GM21367 (cell line): ENCODE measurements around the gene GGACT.
"Not testable (repeated sequence)": the region's sequence is repeated elsewhere in the genome, so short reads cannot be mapped to it uniquely, and the experiment has no call there.

Source experiments
- ATAC-seq: cut with Tn5 transposase; IDR thresholded peaks from one replicate; pipeline ENCODE4 v1.9.1; 2021; ENCODE audit not compliant: unreplicated experiment

The GGACT gene

DNA sequence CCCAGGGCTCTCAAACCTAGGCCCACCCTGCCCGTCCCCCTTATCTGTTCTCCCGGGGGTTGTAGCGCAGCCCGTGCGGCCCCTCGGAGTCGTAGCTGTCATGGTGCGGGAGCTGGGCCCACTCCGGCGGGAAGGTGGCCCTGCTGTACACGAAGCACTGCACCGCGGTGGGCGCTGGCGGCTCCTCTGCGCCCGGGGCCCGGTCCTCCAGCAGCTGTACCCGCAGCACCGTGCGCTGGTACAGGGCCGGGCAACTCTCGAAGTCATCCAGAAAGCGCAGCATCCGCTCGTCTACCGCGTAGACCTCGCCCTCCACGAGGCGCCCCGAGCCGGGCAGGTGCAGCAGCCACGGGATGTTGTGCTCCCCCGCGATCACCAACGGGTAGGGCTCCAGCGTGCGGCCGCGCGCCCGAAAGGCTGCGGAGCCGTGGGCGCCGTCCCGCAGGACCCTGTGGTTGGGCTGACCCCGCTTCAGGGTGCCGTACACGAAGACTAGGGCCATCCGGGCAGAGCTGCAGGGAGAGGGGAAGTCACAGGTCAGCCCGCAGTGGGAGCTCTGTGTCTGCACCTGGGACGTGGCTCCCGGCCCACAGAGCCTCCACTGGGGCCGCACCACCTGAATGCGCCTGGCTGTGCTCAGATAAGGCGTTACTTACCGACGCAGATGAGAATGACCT is 56.4 kb downstream of the GGACT start:
- no peak for ATAC-seq

DNA sequence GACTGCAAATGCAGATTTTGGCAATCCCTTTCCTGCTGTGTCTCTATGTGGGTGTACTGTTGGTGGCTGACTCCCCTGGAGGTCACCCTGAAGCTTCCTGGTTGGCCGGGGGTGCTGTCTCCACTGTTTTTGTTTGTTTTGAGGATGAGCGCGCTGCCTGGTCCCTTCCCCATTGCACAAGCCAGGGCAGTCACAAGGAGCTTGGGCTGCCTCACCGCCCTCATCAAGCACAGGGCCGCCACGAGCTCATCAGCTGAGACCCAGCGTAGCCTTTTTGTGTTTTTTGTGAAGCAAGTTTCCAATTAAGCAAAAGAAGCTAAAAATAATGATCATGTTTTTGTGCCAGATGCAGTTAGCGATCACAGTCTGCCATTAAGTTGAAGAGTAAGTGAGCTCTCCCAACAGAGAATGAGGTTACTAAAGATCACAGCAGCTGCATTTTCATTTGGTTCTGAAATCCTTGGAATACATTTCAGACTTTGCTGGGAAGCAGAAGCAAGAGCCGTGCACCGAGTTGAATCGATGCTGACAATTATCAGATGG is 57.8 kb downstream of the GGACT start:
- ATAC-seq = no peak

DNA sequence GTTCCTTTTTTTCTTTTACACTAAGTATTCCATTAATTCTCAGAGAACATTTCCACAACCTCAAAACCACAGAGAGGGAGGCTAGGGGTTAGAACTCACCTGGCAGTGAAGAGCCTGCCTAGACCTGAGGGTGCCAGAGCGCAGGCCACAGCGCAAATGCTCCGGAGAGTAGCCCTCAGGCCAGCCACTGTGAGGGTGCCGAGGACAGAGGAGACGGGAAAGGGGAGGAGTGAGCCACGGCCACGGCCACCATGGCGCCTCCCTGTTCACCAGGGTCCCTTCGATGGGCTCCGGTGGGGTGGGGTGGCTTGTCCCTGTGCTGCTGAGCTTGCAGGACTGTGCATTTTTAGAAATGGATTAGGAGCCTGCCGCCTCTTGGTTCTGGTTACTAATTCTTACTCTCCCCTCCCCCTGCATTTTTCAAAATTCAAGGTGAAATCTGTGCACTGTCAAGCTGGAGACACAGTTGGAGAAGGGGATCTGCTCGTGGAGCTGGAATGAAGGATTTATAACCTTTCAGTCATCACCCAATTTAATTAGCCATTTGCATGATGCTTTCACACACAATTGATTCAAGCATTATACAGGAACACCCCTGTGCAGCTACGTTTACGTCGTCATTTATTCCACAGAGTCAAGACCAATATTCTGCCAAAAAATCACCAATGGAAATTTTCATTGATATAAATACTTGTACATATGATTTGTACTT is 58.8 kb downstream of the GGACT start:
- ATAC-seq = no peak

DNA sequence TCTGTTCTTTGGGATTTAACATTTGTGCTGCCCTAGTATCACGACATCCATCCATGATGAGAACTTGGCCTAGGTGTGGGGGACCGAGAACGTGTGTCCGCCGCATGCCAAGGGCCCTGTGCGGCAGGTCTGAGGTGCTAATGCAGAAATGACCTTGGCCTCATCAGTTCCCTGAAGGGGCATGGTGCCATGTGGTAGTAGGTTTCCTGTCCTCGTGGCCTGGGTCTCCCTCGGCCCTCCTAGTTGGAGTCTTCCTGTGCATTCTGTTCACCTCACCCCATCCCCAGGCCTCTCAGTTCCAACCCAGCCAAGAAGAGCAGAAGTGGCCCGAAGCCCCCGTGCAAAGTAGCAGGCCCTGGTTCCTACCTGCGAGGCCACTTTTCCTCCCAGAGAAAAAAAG is 59.8 kb downstream of the GGACT start:
- ATAC-seq = no peak

DNA sequence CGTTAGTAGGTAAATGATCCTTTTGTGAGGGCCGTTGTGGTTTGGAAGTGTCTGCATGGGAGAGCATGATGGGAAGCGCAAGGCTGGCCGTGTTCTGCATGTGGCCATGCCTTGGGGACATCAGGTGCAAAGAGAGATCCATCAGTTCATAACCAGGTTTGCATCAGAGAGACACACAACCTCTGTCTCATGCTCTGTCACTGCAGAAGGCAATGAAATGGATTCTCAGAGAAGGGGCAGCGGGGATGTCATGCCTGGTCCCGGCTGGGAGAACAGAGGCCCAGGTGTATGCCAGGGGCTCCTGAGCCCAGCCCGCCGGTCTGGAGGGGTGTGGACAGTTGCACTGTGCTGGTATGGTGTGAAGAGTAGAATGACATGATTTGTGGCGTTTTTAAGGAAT is 60.2 kb downstream of the GGACT start:
- ATAC-seq = no peak

DNA sequence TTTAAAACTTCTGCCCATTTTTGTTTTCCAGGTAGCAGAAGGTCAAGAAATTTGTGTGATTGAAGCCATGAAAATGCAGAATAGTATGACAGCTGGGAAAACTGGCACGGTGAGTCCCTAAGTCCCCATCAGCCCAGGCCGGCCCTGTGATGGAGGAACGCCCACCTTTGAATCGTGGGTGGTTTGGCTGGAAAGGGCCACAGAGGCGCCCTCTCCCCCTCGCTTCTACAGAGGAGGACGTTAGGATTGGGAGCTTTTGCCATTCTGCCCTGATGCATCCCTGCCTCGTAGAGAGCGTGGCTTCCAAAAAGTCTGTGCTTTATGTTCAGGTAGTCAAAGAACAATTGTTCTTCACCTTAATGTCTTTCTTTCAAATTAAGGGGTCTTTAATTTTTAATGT is 60.9 kb downstream of the GGACT start:
- ATAC-seq = no peak

DNA sequence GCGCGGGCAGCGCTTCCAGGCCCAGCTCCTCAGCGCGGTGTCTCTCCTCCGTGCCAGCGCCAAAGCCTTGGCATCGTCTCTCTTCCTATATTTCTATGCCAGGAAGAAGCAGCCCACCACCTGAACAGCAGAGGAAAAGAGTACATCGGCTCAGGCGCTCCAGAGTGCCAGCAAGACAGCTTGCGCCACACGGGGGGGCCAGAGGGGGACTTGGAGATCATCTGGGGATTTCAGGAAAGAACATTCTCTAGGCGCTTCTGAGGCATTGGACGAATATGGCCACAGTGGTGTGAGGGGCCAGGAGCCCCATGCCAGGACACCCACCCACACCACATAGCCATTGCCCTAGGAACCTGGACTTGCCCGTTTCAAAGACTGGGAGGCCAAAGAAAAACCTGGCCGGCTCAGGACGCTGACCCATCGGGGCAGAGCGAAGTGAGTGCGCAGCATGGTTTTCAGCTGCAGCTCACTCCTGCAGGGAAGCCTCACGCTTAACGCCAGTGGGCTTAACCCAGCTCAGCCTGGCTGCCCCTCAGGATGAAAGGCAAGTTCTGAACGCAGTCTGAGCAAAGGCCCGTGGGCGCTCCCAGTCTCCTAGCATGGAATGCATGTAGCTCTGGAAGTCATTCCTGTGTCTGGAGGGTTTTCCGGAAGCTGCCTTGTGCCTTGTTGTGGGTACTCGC is 62.1 kb downstream of the GGACT start:
- ATAC-seq = no peak

DNA sequence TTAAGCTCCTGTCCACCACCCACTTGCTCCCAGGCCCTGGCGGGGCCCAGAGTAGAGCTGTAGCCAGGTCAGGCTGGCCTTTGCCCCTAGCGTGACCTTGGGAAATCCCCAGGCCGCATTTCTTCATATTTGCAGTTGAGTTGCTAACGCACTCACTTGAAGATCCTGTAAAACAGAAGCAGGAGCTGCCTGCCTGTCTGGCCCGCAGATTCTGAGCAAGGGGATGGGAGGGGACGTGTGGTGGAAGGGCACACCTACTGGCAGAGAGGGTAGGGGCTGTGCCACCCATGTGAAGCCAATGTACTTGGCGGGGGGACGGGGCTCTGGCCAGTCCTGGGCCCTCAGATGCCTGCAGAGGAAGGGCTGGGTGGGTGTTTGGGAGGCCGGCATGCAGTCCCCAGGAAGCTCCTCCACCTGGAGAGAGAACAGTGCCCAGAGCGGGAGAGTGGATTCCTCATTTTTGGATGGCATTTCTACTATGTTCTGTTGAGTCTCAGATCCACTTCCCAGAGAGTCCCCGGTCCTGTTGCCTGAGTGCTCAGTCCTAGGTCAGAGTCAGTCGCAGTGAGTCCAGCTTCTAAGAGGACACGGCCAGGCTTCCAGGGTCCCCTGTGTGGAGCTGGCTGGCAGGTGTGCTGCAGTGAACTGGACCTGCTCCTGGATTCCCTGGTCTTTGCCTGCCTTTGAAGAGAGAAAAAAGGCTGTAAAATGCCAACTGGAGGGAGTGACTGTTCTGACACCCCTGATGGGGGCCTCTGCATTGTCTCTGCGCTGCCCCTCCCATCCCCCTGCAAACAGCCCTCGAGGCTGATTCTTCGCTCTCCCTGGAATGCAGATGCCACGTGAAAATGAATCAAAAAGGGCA is 62.9 kb downstream of the GGACT start:
- no peak for ATAC-seq

DNA sequence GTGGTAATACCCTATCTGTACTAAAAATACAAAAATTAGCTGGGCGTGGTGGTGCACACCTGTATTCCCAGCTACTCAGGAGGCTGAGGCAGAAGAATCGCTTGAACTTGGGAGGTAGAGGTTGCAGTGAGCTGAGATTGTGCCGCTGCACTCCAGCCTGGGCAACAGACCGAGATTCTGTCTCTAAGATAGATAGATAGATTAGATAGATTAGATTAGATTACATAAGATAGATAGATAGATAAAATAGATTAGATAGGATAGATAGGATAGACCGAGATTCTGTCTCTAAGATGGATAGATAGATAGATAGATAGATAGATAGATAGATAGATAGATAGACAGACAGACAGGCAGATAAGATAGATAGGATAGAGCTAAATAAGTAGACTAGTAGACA is 63.9 kb downstream of the GGACT start:
- not testable (repeated sequence) for ATAC-seq

DNA sequence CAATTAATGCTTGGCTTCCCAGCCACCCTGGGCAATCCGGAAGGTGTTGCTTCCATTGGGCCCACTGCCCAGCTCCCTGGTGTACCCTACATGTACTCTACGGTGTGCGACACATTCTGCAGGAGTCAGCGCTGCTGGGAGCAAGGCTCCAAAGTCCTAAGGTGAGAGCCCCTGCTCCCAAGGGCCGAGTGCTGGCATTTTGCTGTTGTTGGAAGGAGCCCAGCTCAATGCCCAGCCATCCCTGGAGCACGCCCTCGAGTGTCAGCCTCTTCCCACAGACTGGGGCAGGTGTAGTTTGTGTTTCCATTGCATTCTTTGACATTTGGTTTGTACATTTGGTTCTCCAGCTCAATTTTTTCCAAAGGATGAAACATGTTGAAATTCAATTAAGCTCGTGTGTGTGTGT is 64.6 kb downstream of the GGACT start:
- ATAC-seq = no peak

DNA sequence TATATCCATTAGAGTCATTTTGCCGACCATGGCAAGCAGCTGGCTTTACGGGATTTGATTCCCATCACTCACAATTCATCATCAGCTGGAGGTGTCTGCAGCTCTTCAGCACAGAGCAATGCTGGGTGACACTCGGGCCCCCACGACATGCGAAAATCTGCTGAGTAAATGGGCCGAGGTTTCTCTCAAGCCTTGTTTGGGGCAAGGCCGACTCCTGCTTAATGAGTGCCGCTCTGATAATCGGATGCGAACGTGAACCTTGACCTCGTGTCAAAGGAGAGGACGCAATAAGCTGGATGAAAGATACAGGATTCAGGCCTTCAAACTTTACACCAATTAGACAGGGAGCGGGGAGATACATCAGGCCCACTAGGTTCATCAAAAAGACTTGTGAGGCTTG is 65.2 kb downstream of the GGACT start:
- ATAC-seq = no peak

DNA sequence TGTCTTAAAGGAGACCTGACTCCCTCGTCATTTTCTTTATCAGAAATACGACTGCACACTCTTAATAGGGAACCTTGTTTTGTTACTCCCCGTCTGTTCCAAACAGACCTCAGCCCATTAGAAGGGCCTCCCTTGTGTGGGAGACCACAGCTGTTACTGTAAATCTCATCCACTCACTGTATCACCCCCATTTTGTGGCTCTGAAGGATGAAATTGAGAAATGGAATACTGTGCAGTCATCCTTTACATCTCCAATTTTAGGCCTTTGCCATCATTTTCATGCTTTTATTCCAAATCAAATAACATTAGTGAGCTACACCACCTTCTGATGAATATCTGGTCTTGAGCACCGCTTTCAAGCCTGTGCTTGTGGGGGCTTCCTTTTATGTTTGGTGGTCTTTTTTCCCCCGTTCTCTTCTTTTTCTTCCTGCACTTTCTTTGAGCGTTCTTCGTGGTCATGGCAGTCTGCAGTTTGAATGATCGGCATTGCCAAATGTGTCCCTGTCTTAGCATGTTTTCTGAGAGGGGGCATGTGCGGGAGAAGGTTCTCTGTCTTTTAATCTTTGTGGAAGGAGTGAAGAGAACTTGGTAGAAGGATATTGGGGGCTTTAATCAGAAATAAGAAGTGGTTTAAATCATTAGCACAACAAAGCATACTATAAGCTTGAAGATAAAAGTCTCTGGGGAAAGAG is 65.8 kb downstream of the GGACT start:
- ATAC-seq = no peak

DNA sequence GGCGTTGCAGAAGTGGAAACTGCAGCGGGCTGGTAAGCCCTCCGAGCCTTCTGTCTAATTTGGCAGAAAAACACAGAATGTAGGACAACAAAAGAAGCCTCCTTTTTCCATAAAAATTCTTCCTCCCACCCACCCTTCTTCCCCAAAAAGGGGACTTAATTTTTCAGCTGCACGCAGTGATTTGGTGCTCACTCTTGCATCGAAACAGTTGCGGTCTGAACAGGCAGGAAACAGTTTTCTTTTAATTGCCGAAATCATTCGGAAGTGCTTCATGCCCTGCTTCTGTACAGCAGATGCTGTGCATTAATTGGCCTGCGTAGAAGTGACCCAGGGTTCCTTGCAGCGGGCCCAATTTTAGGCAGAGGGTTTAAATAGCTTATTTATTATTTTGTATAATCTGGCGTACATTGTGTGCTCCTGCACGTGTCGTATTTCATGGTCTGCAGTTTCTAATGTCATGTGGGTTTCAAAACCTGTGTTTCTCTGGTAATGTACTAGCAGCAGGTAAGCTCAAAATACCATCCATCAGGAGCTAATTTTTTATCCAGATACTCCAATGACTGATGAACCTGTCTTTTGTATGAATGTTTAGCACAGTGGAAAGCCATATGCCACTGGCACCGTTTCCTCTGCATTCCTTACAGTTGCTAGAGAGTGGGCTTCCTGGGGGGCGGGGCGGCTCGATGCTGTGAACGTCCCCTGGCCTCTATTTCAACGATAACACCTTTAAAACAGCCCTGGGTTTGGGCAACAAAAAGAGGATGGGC is 66.6 kb downstream of the GGACT start:
- ATAC-seq = no peak

DNA sequence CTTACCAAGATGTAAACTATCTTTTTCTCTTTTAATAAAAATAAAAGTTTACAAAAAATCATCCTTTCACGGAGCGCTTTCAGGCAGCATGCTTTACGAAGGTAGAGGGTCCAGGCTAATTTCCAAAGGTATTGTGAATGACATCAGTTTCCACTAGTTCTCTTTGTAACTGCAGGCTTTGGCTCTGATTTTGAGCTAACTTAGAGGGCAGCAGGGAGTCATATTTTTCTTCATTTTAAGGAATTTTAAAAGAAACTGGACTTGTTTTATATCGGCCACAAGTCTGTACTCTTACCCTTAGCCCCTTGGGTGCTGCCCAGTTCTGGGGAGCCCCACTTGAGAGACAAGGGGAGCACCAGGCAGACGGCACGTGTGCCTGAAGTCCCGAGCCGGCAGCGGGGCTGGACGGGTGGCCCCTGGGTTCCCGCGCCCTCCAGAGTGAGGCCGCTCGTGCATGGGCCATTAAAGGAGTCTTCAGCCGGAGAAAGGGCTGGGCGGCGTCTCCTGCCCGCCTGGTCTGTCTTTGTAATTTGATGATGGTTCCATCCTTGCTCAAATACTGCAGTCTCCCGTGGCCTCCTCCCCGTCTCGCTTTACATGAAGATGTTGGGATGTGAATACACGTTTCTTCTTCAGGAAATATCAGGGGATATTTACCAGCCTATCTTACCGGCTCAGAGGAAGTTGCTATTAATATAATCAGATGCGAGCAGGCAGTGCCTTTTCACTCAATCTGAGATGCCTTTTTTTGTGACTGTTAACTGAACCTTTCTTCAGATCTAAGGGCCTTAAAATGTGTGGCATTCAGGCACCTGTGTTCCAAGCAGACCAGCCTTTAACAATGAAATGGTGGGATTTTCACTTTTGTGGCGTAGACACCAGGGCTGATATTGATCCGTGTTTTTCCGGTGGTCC is 67.4 kb downstream of the GGACT start:
- no peak for ATAC-seq

DNA sequence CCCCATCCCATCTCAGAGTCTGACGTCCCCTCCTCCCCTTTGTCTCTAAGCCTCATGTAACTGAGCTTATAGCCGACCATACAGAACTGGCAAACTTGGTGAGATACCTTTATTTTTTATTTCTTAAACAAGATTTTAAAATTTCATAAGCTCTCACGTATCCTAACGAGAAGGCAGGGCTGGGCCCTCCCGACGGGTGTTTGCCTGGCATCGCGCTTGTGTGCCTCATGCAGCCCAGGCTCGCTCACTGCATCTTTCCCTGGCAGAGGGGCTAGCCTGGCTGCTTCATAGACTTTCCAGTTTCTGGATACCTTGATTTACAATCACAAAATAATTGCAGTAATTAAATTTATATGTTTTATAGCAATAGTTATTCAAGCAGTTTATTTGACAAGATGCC is 69.0 kb downstream of the GGACT start:
- no peak for ATAC-seq

DNA sequence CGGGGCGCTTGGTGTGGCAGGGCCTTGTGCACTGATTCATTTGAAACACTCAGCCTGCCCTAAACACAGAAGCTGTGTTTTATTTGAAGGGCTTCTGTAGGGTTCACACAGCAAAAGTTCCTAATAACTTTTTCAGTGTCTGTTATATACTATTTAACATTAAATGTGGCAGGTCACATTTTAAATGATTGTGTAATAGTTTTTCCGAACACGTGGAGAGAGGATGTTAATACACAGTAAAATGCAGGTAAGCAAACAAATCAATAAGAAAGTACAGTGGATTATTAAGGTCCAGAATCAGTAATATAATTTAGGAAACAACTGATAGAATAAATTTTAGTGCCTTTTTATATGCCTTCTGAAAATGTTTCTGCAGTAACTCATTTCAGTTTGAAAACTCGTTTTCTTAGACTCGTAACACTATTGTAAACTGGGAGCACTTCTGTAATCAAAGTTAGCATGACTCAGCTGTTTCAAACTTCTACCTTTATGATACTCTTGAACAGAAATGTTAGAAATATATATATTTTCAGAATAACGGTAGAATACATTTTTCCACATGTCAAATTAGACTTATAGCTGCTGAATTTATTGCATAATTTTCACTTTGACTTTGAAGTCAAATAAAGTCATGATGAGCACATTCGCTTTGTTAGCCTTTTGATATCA is 70.1 kb downstream of the GGACT start:
- ATAC-seq = no peak

DNA sequence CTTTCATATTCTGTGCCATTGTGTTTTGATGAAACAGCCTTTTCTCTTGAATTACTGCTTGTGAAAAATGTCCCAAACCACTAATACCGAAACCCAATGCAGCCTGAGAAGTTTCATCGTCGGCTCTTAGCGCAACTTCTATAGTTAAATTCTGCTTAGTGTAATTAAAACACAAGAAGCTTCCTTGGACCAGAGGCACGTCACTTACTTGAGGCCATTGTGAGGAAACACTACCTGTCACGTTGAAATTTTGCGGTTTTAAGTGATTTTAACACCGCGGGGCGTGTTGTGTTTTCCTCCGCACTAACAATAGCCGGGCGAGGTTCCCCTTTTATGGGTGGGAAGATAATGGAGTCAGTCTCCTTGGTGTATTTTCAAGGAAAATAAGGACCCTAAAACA is 70.9 kb downstream of the GGACT start:
- no peak for ATAC-seq

DNA sequence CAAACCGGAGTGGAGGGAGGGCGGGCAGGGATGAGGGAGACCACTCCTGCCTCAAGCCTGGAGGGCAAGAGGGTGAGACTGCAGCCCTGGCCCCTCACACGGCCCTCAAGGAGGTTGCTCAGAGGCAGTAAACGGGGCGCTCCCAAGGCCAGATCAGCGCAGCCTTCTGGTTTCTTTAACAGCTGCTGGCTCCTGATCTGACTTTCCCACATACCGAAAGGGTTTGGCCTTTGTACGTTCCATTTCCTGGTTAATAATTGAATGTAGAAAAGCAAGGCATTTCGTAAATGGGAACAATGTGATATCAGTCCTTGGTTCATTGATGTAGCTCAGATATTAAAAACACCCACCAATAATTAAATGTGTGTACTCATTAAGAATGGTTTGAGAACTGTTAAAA is 71.5 kb downstream of the GGACT start:
- no peak for ATAC-seq
